A673 (cell line): Measurements from ENCODE around the gene PPP1CA. TPM values are rescaled to one million over a fixed set of nuclear protein-coding genes. Genes with fewer than 3 reads are reported as not detected.

ENCODE experiments used
- BruUV-seq: library from RNA; stranded (reverse); fragments of 400-500 nt; replicated peaks from 2 replicates; lab custom pipeline; 2021; lab: Mats Ljungman, UMichigan
- CTCF ChIA-PET: fragments of 300-600 bp; sonication (Branson Sonifier 250); formaldehyde crosslinking; loops from one replicate; lab custom pipeline; 2022; ENCODE audit warnings: antibody characterized with exemption; lab: Charles Lee
- POLR2A ChIA-PET: fragments of 300-600 bp; sonication (Branson Sonifier 250); formaldehyde crosslinking; loops from one replicate; lab custom pipeline; 2022; ENCODE audit warnings: antibody characterized with exemption; ENCODE audit not compliant: low non-redundant PET; lab: Charles Lee
- DNase-seq: peaks from one replicate; pipeline ENCODE4 v3.0.0-alpha.2; 2015; ENCODE audit warnings: low spot score
- H3K27ac ChIP-seq: fragments of 200-600 bp; sonication (generic); 2 replicates; pipeline ENCODE4 v1.5.1; 2016; ENCODE audit warnings: mixed run types, low read depth, mild to moderate bottlenecking, mixed read lengths, antibody characterized with exemption, low read length; ENCODE audit not compliant: poor library complexity, severe bottlenecking
- H3K27me3 ChIP-seq: fragments of 200-600 bp; sonication (generic); replicated peaks from 2 replicates; pipeline ENCODE4 v1.6.1; 2017; ENCODE audit warnings: mixed run types, low read depth, mild to moderate bottlenecking, mixed read lengths, antibody characterized with exemption, low read length; ENCODE audit not compliant: insufficient read depth, poor library complexity
- H3K36me3 ChIP-seq: fragments of 200-600 bp; sonication (generic); 2 replicates; pipeline ENCODE4 v1.6.1; 2016; ENCODE audit warnings: mixed run types, mild to moderate bottlenecking, mixed read lengths, antibody characterized with exemption, low read length; ENCODE audit not compliant: insufficient read depth, poor library complexity, severe bottlenecking
- H3K4me1 ChIP-seq: fragments of 200-600 bp; sonication (generic); 2 replicates; pipeline ENCODE4 v1.6.1; 2017; ENCODE audit warnings: mixed run types, mild to moderate bottlenecking, mixed read lengths, antibody characterized with exemption, low read length; ENCODE audit not compliant: insufficient read depth, poor library complexity, severe bottlenecking
- H3K4me3 ChIP-seq: fragments of 200-600 bp; sonication (generic); 2 replicates; pipeline ENCODE4 v1.5.1; 2016; ENCODE audit warnings: low read depth, mixed run types, mild to moderate bottlenecking, mixed read lengths, low read length; ENCODE audit not compliant: poor library complexity, severe bottlenecking
- H3K9me3 ChIP-seq: fragments of 200-600 bp; sonication (generic); 2 replicates; pipeline ENCODE4 v1.6.1; 2016; ENCODE audit warnings: mixed run types, low read depth, mild to moderate bottlenecking, mixed read lengths, antibody characterized with exemption, low read length; ENCODE audit not compliant: poor library complexity, severe bottlenecking
- EZH2 ChIP-seq: fragments of 200-600 bp; sonication (generic); IDR thresholded peaks from 2 replicates; pipeline ENCODE4 v1.6.1; 2017; ENCODE audit warnings: borderline replicate concordance, low read depth, mild to moderate bottlenecking, mixed read lengths, antibody characterized with exemption, low read length; ENCODE audit not compliant: poor library complexity, severe bottlenecking
- intact Hi-C: fragments of 100-400 bp; cut with micrococcal nuclease; formaldehyde crosslinking; loops from one replicate; pipeline ENCODE4 v1.10.0; 2022; ENCODE audit not compliant: unreplicated experiment
- total RNA-seq: library from RNA; stranded (reverse); gene quantifications from 2 replicates; pipeline ENCODE4 v1.2.3, GENCODE V29; 2021
- TF ChIP-seq, protein P1 (sequence below): fragments of 300-800, 200-600 bp; sonication (generic); conservative IDR thresholded peaks from 2 replicates; pipeline ENCODE4 v1.5.1; 2017; ENCODE audit warnings: low read depth, mild to moderate bottlenecking, antibody characterized with exemption, low read length, moderate library complexity, mixed read lengths

PPP1CA gene
- total RNA-seq, 1 experiment from 2014 or later = 239 TPM

GRCh38 chr11:67397986-67398660 is 3.5 kb downstream of the PPP1CA start:
- Histone ChIP-seq H3K4me3 (no peak overlapping the region), H3K4me1 (peaks cover 21% of the 10 kb centered on the region), H3K9me3 (no peaks in the 10 kb centered on the region), H3K27ac (peak overlapping the region; percentile 11), H3K27me3 (no peaks in the 10 kb centered on the region), H3K36me3 (peaks cover 61% of the 10 kb centered on the region)
- POLR2A ChIA-PET = interaction anchor here (0.6 kb wide), 1 partner anchor 113 kb away, joined by 3 read pairs; no protein-coding TSS in a partner anchor
- no peak for TF ChIP-seq EZH2
- TF ChIP-seq, protein P1, sequence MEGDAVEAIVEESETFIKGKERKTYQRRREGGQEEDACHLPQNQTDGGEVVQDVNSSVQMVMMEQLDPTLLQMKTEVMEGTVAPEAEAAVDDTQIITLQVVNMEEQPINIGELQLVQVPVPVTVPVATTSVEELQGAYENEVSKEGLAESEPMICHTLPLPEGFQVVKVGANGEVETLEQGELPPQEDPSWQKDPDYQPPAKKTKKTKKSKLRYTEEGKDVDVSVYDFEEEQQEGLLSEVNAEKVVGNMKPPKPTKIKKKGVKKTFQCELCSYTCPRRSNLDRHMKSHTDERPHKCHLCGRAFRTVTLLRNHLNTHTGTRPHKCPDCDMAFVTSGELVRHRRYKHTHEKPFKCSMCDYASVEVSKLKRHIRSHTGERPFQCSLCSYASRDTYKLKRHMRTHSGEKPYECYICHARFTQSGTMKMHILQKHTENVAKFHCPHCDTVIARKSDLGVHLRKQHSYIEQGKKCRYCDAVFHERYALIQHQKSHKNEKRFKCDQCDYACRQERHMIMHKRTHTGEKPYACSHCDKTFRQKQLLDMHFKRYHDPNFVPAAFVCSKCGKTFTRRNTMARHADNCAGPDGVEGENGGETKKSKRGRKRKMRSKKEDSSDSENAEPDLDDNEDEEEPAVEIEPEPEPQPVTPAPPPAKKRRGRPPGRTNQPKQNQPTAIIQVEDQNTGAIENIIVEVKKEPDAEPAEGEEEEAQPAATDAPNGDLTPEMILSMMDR = no peak
- DNase-seq = no peak
- CTCF ChIA-PET = interaction anchor here (0.7 kb wide), 1 partner anchor 28 kb away, joined by 4 read pairs; no protein-coding TSS in a partner anchor
- intact Hi-C loops = no loop called here
- TSS peak; percentile 60 for BruUV-seq

DNA sequence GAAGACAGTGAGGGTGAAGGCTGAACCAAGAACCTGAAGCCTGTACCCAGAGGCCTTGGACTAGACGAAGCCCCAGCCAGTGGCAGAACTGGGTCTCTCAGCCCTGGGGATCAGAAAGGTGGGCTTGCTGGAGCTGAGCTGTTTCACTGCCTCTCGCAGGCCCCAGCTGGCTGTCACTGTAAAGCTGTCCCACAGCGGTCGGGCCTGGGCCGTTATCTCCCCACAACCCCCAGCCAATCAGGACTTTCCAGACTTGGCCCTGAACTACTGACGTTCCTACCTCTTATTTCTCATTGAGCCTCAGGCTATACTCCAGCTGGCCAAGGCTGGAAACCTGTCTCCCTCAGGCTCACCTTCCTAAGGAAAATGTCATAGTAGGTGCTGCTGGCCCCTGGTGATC is 4.1 kb downstream of the PPP1CA start:
- POLR2A ChIA-PET = interaction anchor here (0.6 kb wide), 1 partner anchor 114 kb away, joined by 3 read pairs; no protein-coding TSS in a partner anchor
- CTCF ChIA-PET = interaction anchor here (0.7 kb wide), 1 partner anchor 27 kb away, joined by 4 read pairs; no protein-coding TSS in a partner anchor
- peaks cover 23% of the 10 kb centered on the region for H3K4me1 ChIP-seq
- H3K36me3 ChIP-seq = peaks cover 61% of the 10 kb centered on the region
- H3K9me3 ChIP-seq = no peaks in the 10 kb centered on the region
- H3K4me3 ChIP-seq = no peak overlapping the region
- intact Hi-C loops = no loop called here
- TF ChIP-seq EZH2 = no peak
- TF ChIP-seq, protein P1 = no peak
- no peaks in the 10 kb centered on the region for H3K27me3 ChIP-seq
- no TSS peak for BruUV-seq
- H3K27ac ChIP-seq = peak overlapping the region; percentile 11
- DNase-seq = no peak

GRCh38 chr11:67396587-67397389 is 4.9 kb downstream of the PPP1CA start:
- TF ChIP-seq, protein P1 = no peak
- TF ChIP-seq EZH2 = no peak
- Histone ChIP-seq H3K36me3 (peaks cover 61% of the 10 kb centered on the region), H3K4me3 (no peak overlapping the region), H3K4me1 (peaks cover 18% of the 10 kb centered on the region), H3K9me3 (no peaks in the 10 kb centered on the region), H3K27ac (peak overlapping the region; percentile 37), H3K27me3 (no peaks in the 10 kb centered on the region)
- DNase-seq = no peak
- intact Hi-C loops = no loop called here
- BruUV-seq = no TSS peak
- ChIA-PET CTCF (no interaction called here), POLR2A (no interaction called here)
